GM23248 (cell line): ENCODE results near the gene PAN2. TPM values are rescaled to one million over a fixed set of nuclear protein-coding genes. Genes with fewer than 3 reads are reported as not detected.

Experiments
- DNase-seq: peaks from one replicate; pipeline ENCODE4 v3.0.0-alpha.2; 2015
- H2AFZ ChIP-seq: fragments of 200-600 bp; sonication (generic); 2 replicates; pipeline ENCODE4 v1.6.1; 2016; ENCODE audit warnings: antibody characterized with exemption
- H3F3A ChIP-seq: fragments of 200-600 bp; sonication (generic); 2 replicates; pipeline ENCODE4 v1.6.1; 2016; ENCODE audit warnings: mild to moderate bottlenecking, antibody characterized with exemption, mixed run types; ENCODE audit not compliant: insufficient read depth
- H3K27ac ChIP-seq: fragments of 200-600 bp; sonication (generic); 2 replicates; pipeline ENCODE4 v1.5.1; 2016; ENCODE audit warnings: mild to moderate bottlenecking
- H3K27me3 ChIP-seq: fragments of 200-600 bp; sonication (generic); replicated peaks from 2 replicates; pipeline ENCODE4 v1.6.1; 2016; ENCODE audit warnings: mild to moderate bottlenecking; ENCODE audit not compliant: insufficient read depth
- H3K36me3 ChIP-seq: fragments of 200-600 bp; sonication (generic); 2 replicates; pipeline ENCODE4 v1.6.1; 2016; ENCODE audit warnings: low read depth, mild to moderate bottlenecking
- H3K4me1 ChIP-seq: fragments of 200-600 bp; sonication (generic); 2 replicates; pipeline ENCODE4 v1.6.1; 2016; ENCODE audit warnings: mild to moderate bottlenecking; ENCODE audit not compliant: insufficient read depth
- H3K4me2 ChIP-seq: fragments of 200-600 bp; sonication (generic); one replicate; pipeline ENCODE4 v1.6.1; 2016; ENCODE audit warnings: mild to moderate bottlenecking; ENCODE audit not compliant: unreplicated experiment
- H3K4me3 ChIP-seq: fragments of 200-600 bp; sonication (generic); 2 replicates; pipeline ENCODE4 v1.5.1; 2016; ENCODE audit warnings: mild to moderate bottlenecking
- H3K79me2 ChIP-seq: fragments of 200-600 bp; sonication (generic); 2 replicates; pipeline ENCODE4 v1.6.1; 2016; ENCODE audit warnings: mild to moderate bottlenecking; ENCODE audit not compliant: insufficient read depth
- H3K9ac ChIP-seq: fragments of 200-600 bp; sonication (generic); 2 replicates; pipeline ENCODE4 v1.6.1; 2016; ENCODE audit warnings: mild to moderate bottlenecking
- H3K9me2 ChIP-seq: fragments of 200-600 bp; sonication (generic); 2 replicates; pipeline ENCODE4 v1.6.1; 2016; ENCODE audit warnings: mixed run types, mild to moderate bottlenecking, moderate library complexity; ENCODE audit not compliant: insufficient read depth
- H3K9me3 ChIP-seq: fragments of 200-600 bp; sonication (generic); one replicate; pipeline ENCODE4 v1.6.1; 2017; ENCODE audit warnings: low read depth
- H4K20me1 ChIP-seq: fragments of 200-600 bp; sonication (generic); 2 replicates; pipeline ENCODE4 v1.6.0; 2016; ENCODE audit not compliant: insufficient read depth
- EZH2 ChIP-seq: fragments of 200-600 bp; sonication (generic); IDR thresholded peaks from 2 replicates; pipeline ENCODE4 v1.6.1; 2018; ENCODE audit warnings: antibody characterized with exemption, mild to moderate bottlenecking; ENCODE audit not compliant: insufficient read depth, poor library complexity, severe bottlenecking
- EZH2phosphoT487 ChIP-seq: fragments of 200-600 bp; sonication (generic); IDR thresholded peaks from 2 replicates; pipeline ENCODE4 v1.6.1; 2018; ENCODE audit warnings: antibody characterized with exemption, moderate library complexity, mild to moderate bottlenecking, low read depth; ENCODE audit not compliant: insufficient read depth
- WGBS, 2 experiments: methylation state at CpG; one replicate each; pipeline ENCODE4 v1.1.6; 2015 to 2017; ENCODE audit warnings: low lambda C conversion rate in 2 of 2, low coverage in 1 of 2; ENCODE audit errors: missing lambda C conversion rate in 2 of 2; 5-methylcytosine and 5-hydroxymethylcytosine counted together
- in situ Hi-C: fragments of 300-500 bp; cut with MboI; formaldehyde crosslinking; loops from 2 replicates; pipeline ENCODE4 v1.15.0; 2020
- polyA plus RNA-seq: library from polyadenylated mRNA; unstranded; fragments of >200 nt; fragmentation: Nextera tagmentation; extraction: Ambion mirVana; gene quantifications from 2 replicates; pipeline ENCODE4 v1.2.1, GENCODE V29; 2016
- total RNA-seq: library from RNA; depleted of rRNA; stranded (reverse); fragments of >200 nt; shearing (Covaris generic); gene quantifications from 2 replicates; pipeline ENCODE4 v1.2.3, GENCODE V29; 2014

Gene PAN2
- total and polyA plus RNA-seq, 2 experiments from 2014 or later = 9.1 to 20.2 TPM

- no peaks in the 10 kb centered on the region for H3K9me2 ChIP-seq
- peak overlapping the region; percentile 88 for H3K4me2 ChIP-seq
- H3F3A ChIP-seq = 0 out of 2 replicates have a peak, but pooled peaks cover 9% of the 10 kb centered on the region
- H3K4me3 ChIP-seq = peak overlapping the region; percentile 77
- H2AFZ ChIP-seq = peak overlapping the region; percentile 92
- in situ Hi-C loops = no loop called here
- DNase-seq = no peak
- H3K36me3 ChIP-seq = no peaks in the 10 kb centered on the region
- H3K27me3 ChIP-seq = no peaks in the 10 kb centered on the region
- no peaks in the 10 kb centered on the region for H3K9me3 ChIP-seq
- WGBS, 2 experiments = 16 to 26% methylated on average over 7 to 8 of the region's 8 CpGs
- no peak for TF ChIP-seq EZH2
- TF ChIP-seq EZH2phosphoT487 = no peak
- H3K27ac ChIP-seq = peak overlapping the region; percentile 94
- no peaks in the 10 kb centered on the region for H3K79me2 ChIP-seq
- no peaks in the 10 kb centered on the region for H4K20me1 ChIP-seq
- 0 out of 2 replicates have a peak, but pooled peaks cover 6% of the 10 kb centered on the region for H3K4me1 ChIP-seq
- H3K9ac ChIP-seq = peak overlapping the region; percentile 92
Measured at GRCh38 chr12:56333197-56333678, 562 bp downstream of the PAN2 start.

GRCh38 chr12:56332512-56333196 lies 1.1 kb downstream of the PAN2 start:
- no peak for DNase-seq
- H3K9ac ChIP-seq = peak overlapping the region; percentile 92
- H4K20me1 ChIP-seq = no peaks in the 10 kb centered on the region
- no peaks in the 10 kb centered on the region for H3K27me3 ChIP-seq
- peak overlapping the region; percentile 92 for H2AFZ ChIP-seq
- peak overlapping the region; percentile 77 for H3K4me3 ChIP-seq
- H3K36me3 ChIP-seq = no peaks in the 10 kb centered on the region
- TF ChIP-seq EZH2 (no peak), EZH2phosphoT487 (no peak)
- in situ Hi-C loops = no loop called here
- H3K9me2 ChIP-seq = no peaks in the 10 kb centered on the region
- WGBS, 2 experiments = 94% methylated on average over 11 of the region's 11 CpGs
- H3K79me2 ChIP-seq = no peaks in the 10 kb centered on the region
- no peaks in the 10 kb centered on the region for H3K9me3 ChIP-seq
- peak overlapping the region; percentile 88 for H3K4me2 ChIP-seq
- 0 out of 2 replicates have a peak overlapping the region, but pooled peaks have one; percentile 94 for H3K27ac ChIP-seq
- 0 out of 2 replicates have a peak, but pooled peaks cover 9% of the 10 kb centered on the region for H3F3A ChIP-seq
- H3K4me1 ChIP-seq = 0 out of 2 replicates have a peak, but pooled peaks cover 6% of the 10 kb centered on the region

- in situ Hi-C loops = no loop called here
- Histone ChIP-seq H3K9ac (no peak overlapping the region), H3K79me2 (no peaks in the 10 kb centered on the region), H3K36me3 (0 out of 2 replicates have a peak, but pooled peaks cover 4% of the 10 kb centered on the region), H3K27me3 (no peaks in the 10 kb centered on the region), H2AFZ (no peak overlapping the region), H4K20me1 (no peaks in the 10 kb centered on the region), H3K4me3 (no peak overlapping the region), H3K4me1 (0 out of 2 replicates have a peak, but pooled peaks cover 6% of the 10 kb centered on the region), H3K9me3 (no peaks in the 10 kb centered on the region), H3F3A (0 out of 2 replicates have a peak, but pooled peaks cover 9% of the 10 kb centered on the region), H3K27ac (no peak overlapping the region), H3K9me2 (no peaks in the 10 kb centered on the region), H3K4me2 (no peak overlapping the region)
- WGBS, 2 experiments = 91 to 95% methylated on average over 7 of the region's 7 CpGs
- DNase-seq = no peak
- no peak for TF ChIP-seq EZH2
Measured at GRCh38 chr12:56330936-56331490, 2.8 kb downstream of the PAN2 start.

GRCh38 chr12:56326533-56326932 lies 7.3 kb downstream of the PAN2 start:
- no peak overlapping the region for H2AFZ ChIP-seq
- H3K9me2 ChIP-seq = no peaks in the 10 kb centered on the region
- H3K27me3 ChIP-seq = no peaks in the 10 kb centered on the region
- DNase-seq = no peak
- WGBS, 2 experiments = 85 to 91% methylated on average over 6 of the region's 6 CpGs
- no peak overlapping the region for H3K4me3 ChIP-seq
- H3K79me2 ChIP-seq = no peaks in the 10 kb centered on the region
- H3K27ac ChIP-seq = no peak overlapping the region
- H3K9me3 ChIP-seq = no peaks in the 10 kb centered on the region
- no peak for TF ChIP-seq EZH2
- no peak for TF ChIP-seq EZH2phosphoT487
- H4K20me1 ChIP-seq = no peaks in the 10 kb centered on the region
- no peak overlapping the region for H3K4me2 ChIP-seq
- H3K9ac ChIP-seq = no peak overlapping the region
- in situ Hi-C loops = no loop called here
- H3K4me1 ChIP-seq = no peaks in the 10 kb centered on the region
- 0 out of 2 replicates have a peak, but pooled peaks cover 4% of the 10 kb centered on the region for H3K36me3 ChIP-seq
- no peaks in the 10 kb centered on the region for H3F3A ChIP-seq
